ENCODE data around the gene UBAP2L. TPM values are rescaled to one million over a fixed set of nuclear protein-coding genes. Genes with fewer than 3 reads are reported as not detected.

The UBAP2L gene
- total and polyA plus RNA-seq, 2 experiments from 2014 or later = 98.5 to 157 TPM

GRCh38 chr1:154318386-154318785 is 97.6 kb downstream of the UBAP2L start:
- no peak for TF ChIP-seq ZNF462 (CRISPR knock-in tag; IDR thresholded peaks at IDR 0.05)
- TF ChIP-seq EZH2 (IDR thresholded peaks at IDR 0.05; ENCODE audit: low read depth, unreplicated experiment) = no peak
- TF ChIP-seq CREB1 (CRISPR knock-in tag; IDR thresholded peaks at IDR 0.05; ENCODE audit: low read depth) = no peak
- TF ChIP-seq NANOG (IDR thresholded peaks at IDR 0.05; ENCODE audit: borderline replicate concordance) = no peak
- no peak for TF ChIP-seq ETS1 (IDR thresholded peaks at IDR 0.05)
- TF ChIP-seq ZNF331 (CRISPR knock-in tag; IDR thresholded peaks at IDR 0.05; ENCODE audit: low read depth) = no peak
- TF ChIP-seq STAT1 (IDR thresholded peaks at IDR 0.05; ENCODE audit: unreplicated experiment) = no peak
- TF ChIP-seq CTCF (conservative IDR thresholded peaks at IDR 0.05; ENCODE audit: low read depth in 2 of 2) = no peak
- TF ChIP-seq JUNB (IDR thresholded peaks at IDR 0.05; ENCODE audit: unreplicated experiment) = no peak
- TF ChIP-seq EZH2phosphoT487 (IDR thresholded peaks at IDR 0.05; ENCODE audit: unreplicated experiment) = no peak
- no peak for TF ChIP-seq POLR2AphosphoS5 (IDR thresholded peaks at IDR 0.05; ENCODE audit: low read depth)
- TF ChIP-seq, protein P1, sequence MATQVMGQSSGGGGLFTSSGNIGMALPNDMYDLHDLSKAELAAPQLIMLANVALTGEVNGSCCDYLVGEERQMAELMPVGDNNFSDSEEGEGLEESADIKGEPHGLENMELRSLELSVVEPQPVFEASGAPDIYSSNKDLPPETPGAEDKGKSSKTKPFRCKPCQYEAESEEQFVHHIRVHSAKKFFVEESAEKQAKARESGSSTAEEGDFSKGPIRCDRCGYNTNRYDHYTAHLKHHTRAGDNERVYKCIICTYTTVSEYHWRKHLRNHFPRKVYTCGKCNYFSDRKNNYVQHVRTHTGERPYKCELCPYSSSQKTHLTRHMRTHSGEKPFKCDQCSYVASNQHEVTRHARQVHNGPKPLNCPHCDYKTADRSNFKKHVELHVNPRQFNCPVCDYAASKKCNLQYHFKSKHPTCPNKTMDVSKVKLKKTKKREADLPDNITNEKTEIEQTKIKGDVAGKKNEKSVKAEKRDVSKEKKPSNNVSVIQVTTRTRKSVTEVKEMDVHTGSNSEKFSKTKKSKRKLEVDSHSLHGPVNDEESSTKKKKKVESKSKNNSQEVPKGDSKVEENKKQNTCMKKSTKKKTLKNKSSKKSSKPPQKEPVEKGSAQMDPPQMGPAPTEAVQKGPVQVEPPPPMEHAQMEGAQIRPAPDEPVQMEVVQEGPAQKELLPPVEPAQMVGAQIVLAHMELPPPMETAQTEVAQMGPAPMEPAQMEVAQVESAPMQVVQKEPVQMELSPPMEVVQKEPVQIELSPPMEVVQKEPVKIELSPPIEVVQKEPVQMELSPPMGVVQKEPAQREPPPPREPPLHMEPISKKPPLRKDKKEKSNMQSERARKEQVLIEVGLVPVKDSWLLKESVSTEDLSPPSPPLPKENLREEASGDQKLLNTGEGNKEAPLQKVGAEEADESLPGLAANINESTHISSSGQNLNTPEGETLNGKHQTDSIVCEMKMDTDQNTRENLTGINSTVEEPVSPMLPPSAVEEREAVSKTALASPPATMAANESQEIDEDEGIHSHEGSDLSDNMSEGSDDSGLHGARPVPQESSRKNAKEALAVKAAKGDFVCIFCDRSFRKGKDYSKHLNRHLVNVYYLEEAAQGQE (IDR thresholded peaks at IDR 0.05; ENCODE audit: unreplicated experiment) = no peak
- TF ChIP-seq ZNF114 (CRISPR knock-in tag; IDR thresholded peaks at IDR 0.05) = no peak
- Histone ChIP-seq H4K20me1 (replicated peaks; ENCODE audit: insufficient read depth) (no peaks in the 10 kb centered on the region), H3K9me2 (ENCODE audit: insufficient read depth) (no peaks in the 10 kb centered on the region)

More at GRCh38 chr1:154318386-154318785, 97.6 kb downstream of the UBAP2L start:
- no peak for ATAC-seq
- H2AFZ ChIP-seq = no peak overlapping the region
- H3K27me3 ChIP-seq (ENCODE audit: insufficient read depth) = no peaks in the 10 kb centered on the region
- H3K9me3 Mint-ChIP-seq = peaks cover 29% of the 10 kb centered on the region; the same call in 2 of the 3 replicates
- no peak overlapping the region for H3K27ac ChIP-seq (ENCODE audit: low read depth)
- no peaks in the 10 kb centered on the region for H3K4me1 ChIP-seq (ENCODE audit: insufficient read depth)
- H3K27me3 Mint-ChIP-seq (ENCODE audit: insufficient read depth, low read depth, poor library complexity) = peaks cover 12% of the 10 kb centered on the region
- no peak for DNase-seq (ENCODE audit: low spot score)
- no peaks in the 10 kb centered on the region; the same call in 2 of the 3 replicates for H3K36me3 Mint-ChIP-seq (ENCODE audit: low read depth)
- no peak overlapping the region for H3K4me3 ChIP-seq
- H3K4me1 Mint-ChIP-seq = peaks cover 4% of the 10 kb centered on the region; the same call in 1 of the 3 replicates
- H3K4me2 ChIP-seq = no peak overlapping the region
- H3K79me2 ChIP-seq (replicated peaks; ENCODE audit: insufficient read depth) = no peaks in the 10 kb centered on the region
- H3K36me3 ChIP-seq (ENCODE audit: insufficient read depth) = no peaks in the 10 kb centered on the region
- H3K27ac Mint-ChIP-seq = no peak overlapping the region
- no peak overlapping the region for H3K4me3 Mint-ChIP-seq
- H3F3A ChIP-seq (replicated peaks; ENCODE audit: low read depth) = no peaks in the 10 kb centered on the region

Data from GM23338 (cell line).